ENCODE data around the gene SORCS3. TPM values are rescaled to one million over a fixed set of nuclear protein-coding genes. Genes with fewer than 3 reads are reported as not detected.

The SORCS3 gene
- total and polyA plus RNA-seq, 2 experiments from 2014 or later = not detected

- Histone ChIP-seq H3K27ac (no peak overlapping the region), H3K9me2 (ENCODE audit: insufficient read depth) (no peaks in the 10 kb centered on the region), H4K20me1 (ENCODE audit: insufficient read depth) (no peaks in the 10 kb centered on the region), H3F3A (ENCODE audit: insufficient read depth) (no peaks in the 10 kb centered on the region), H3K9ac (no peak overlapping the region), H3K27me3 (replicated peaks; ENCODE audit: insufficient read depth) (no peaks in the 10 kb centered on the region), H3K4me1 (ENCODE audit: insufficient read depth) (no peaks in the 10 kb centered on the region), H3K4me2 (ENCODE audit: unreplicated experiment) (no peak overlapping the region), H3K36me3 (ENCODE audit: low read depth) (no peaks in the 10 kb centered on the region), H3K79me2 (ENCODE audit: insufficient read depth) (no peaks in the 10 kb centered on the region), H3K9me3 (ENCODE audit: low read depth) (no peaks in the 10 kb centered on the region), H2AFZ (no peak overlapping the region), H3K4me3 (no peak overlapping the region)
- in situ Hi-C loops (cut with MboI) = no loop called here
- WGBS, 2 experiments (ENCODE audit: low coverage in 1 of 2, low lambda C conversion rate in 2 of 2, missing lambda C conversion rate in 2 of 2) = 23% methylated on average over 5 of the region's 5 CpGs
- DNase-seq = no peak
- TF ChIP-seq EZH2 (IDR thresholded peaks at IDR 0.05; ENCODE audit: insufficient read depth, poor library complexity, severe bottlenecking) = no peak
- TF ChIP-seq EZH2phosphoT487 (IDR thresholded peaks at IDR 0.05; ENCODE audit: insufficient read depth, low read depth) = no peak
These were observed 239.7 kb downstream of the SORCS3 start for GRCh38 chr10:104880624-104881398.

DNA sequence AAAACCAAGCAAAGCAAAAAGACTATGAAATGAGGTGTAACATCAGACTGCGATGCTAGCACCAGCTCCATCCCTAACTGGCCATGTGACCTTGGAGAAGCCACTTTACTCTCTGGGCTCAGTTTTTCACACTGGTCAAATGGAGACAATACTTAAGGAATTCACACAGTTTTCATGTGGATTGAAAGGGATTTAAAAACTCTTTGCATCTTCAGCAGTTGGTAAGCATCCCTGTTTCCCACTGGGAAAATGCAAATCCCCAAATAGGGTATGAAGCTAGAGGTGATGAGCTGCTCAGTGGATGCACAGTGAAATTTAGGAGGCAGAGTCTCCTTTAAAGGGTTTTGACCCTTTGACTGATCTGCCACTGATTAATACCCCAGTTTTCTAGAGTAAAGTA lies 240.7 kb downstream of the SORCS3 start:
- no peaks in the 10 kb centered on the region for H3K9me2 ChIP-seq (ENCODE audit: insufficient read depth)
- no peak overlapping the region for H3K4me3 ChIP-seq
- in situ Hi-C loops (cut with MboI) = no loop called here
- 5 to 19% methylated on average over 1 of the region's 1 CpG for WGBS, 2 experiments (ENCODE audit: low coverage in 1 of 2, low lambda C conversion rate in 2 of 2, missing lambda C conversion rate in 2 of 2)
- no peaks in the 10 kb centered on the region for H3K36me3 ChIP-seq (ENCODE audit: low read depth)
- H3F3A ChIP-seq (ENCODE audit: insufficient read depth) = no peaks in the 10 kb centered on the region
- H3K4me1 ChIP-seq (ENCODE audit: insufficient read depth) = no peaks in the 10 kb centered on the region
- no peak overlapping the region for H3K9ac ChIP-seq
- no peak overlapping the region for H3K4me2 ChIP-seq (ENCODE audit: unreplicated experiment)
- no peaks in the 10 kb centered on the region for H3K9me3 ChIP-seq (ENCODE audit: low read depth)
- no peak for DNase-seq
- no peaks in the 10 kb centered on the region for H3K27me3 ChIP-seq (replicated peaks; ENCODE audit: insufficient read depth)
- no peaks in the 10 kb centered on the region for H4K20me1 ChIP-seq (ENCODE audit: insufficient read depth)
- no peak overlapping the region for H2AFZ ChIP-seq
- H3K27ac ChIP-seq = no peak overlapping the region
- no peaks in the 10 kb centered on the region for H3K79me2 ChIP-seq (ENCODE audit: insufficient read depth)
- TF ChIP-seq EZH2phosphoT487 (IDR thresholded peaks at IDR 0.05; ENCODE audit: insufficient read depth, low read depth) (no peak), EZH2 (IDR thresholded peaks at IDR 0.05; ENCODE audit: insufficient read depth, poor library complexity, severe bottlenecking) (no peak)

- Histone ChIP-seq H3K9ac (no peak overlapping the region), H3K9me2 (ENCODE audit: insufficient read depth) (no peaks in the 10 kb centered on the region), H3F3A (ENCODE audit: insufficient read depth) (no peaks in the 10 kb centered on the region), H3K27me3 (replicated peaks; ENCODE audit: insufficient read depth) (no peaks in the 10 kb centered on the region), H3K4me3 (no peak overlapping the region), H3K9me3 (ENCODE audit: low read depth) (no peaks in the 10 kb centered on the region), H3K36me3 (ENCODE audit: low read depth) (no peaks in the 10 kb centered on the region), H3K27ac (no peak overlapping the region), H3K79me2 (ENCODE audit: insufficient read depth) (no peaks in the 10 kb centered on the region), H3K4me2 (ENCODE audit: unreplicated experiment) (no peak overlapping the region), H4K20me1 (ENCODE audit: insufficient read depth) (no peaks in the 10 kb centered on the region), H2AFZ (no peak overlapping the region), H3K4me1 (ENCODE audit: insufficient read depth) (no peaks in the 10 kb centered on the region)
- TF ChIP-seq EZH2phosphoT487 (IDR thresholded peaks at IDR 0.05; ENCODE audit: insufficient read depth, low read depth) (no peak), EZH2 (IDR thresholded peaks at IDR 0.05; ENCODE audit: insufficient read depth, poor library complexity, severe bottlenecking) (no peak)
- WGBS, 2 experiments (ENCODE audit: low coverage in 1 of 2, low lambda C conversion rate in 2 of 2, missing lambda C conversion rate in 2 of 2) = 43 to 50% methylated on average over 5 of the region's 5 CpGs
- DNase-seq = no peak
- in situ Hi-C loops (cut with MboI) = no loop called here
These were observed 252.0 kb downstream of the SORCS3 start for GRCh38 chr10:104892879-104893617.

DNA sequence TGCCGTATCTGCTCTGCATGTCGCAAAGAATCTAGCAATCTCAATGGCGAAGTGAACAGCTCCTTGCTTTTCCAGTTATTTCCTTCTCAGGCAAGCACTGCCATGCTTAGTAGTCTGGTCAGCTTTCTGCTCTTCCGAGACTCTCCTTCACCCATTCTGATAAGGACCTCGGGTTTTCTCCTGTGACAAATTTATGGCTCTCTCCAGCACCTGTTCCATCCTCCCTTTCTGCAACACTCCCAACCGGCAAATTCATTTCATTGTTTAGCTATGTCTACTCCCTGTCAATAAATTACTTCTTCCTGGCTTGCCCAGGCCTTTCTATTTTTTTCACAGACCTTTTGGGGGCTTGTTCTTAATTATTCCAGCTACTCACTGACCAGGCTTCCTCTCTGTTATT lies 252.6 kb downstream of the SORCS3 start:
- no peak overlapping the region for H3K27ac ChIP-seq
- H3K4me2 ChIP-seq (ENCODE audit: unreplicated experiment) = no peak overlapping the region
- no peaks in the 10 kb centered on the region for H3K4me1 ChIP-seq (ENCODE audit: insufficient read depth)
- WGBS, 2 experiments (ENCODE audit: low coverage in 1 of 2, low lambda C conversion rate in 2 of 2, missing lambda C conversion rate in 2 of 2) = 41 to 48% methylated on average over 6 of the region's 6 CpGs
- no peak overlapping the region for H3K9ac ChIP-seq
- no peaks in the 10 kb centered on the region for H3K9me2 ChIP-seq (ENCODE audit: insufficient read depth)
- no peak overlapping the region for H2AFZ ChIP-seq
- no peaks in the 10 kb centered on the region for H4K20me1 ChIP-seq (ENCODE audit: insufficient read depth)
- TF ChIP-seq EZH2 (IDR thresholded peaks at IDR 0.05; ENCODE audit: insufficient read depth, poor library complexity, severe bottlenecking) (no peak), EZH2phosphoT487 (IDR thresholded peaks at IDR 0.05; ENCODE audit: insufficient read depth, low read depth) (no peak)
- H3K36me3 ChIP-seq (ENCODE audit: low read depth) = no peaks in the 10 kb centered on the region
- no peaks in the 10 kb centered on the region for H3K9me3 ChIP-seq (ENCODE audit: low read depth)
- no peak overlapping the region for H3K4me3 ChIP-seq
- H3K27me3 ChIP-seq (replicated peaks; ENCODE audit: insufficient read depth) = no peaks in the 10 kb centered on the region
- in situ Hi-C loops (cut with MboI) = no loop called here
- no peaks in the 10 kb centered on the region for H3K79me2 ChIP-seq (ENCODE audit: insufficient read depth)
- no peaks in the 10 kb centered on the region for H3F3A ChIP-seq (ENCODE audit: insufficient read depth)
- DNase-seq = no peak
